ENCODE data around the gene TIMM10B.

Gene TIMM10B

GRCh38 chr11:6498544-6498943 is 17.2 kb downstream of the TIMM10B start:
- H3K4me1 ChIP-seq (ENCODE audit: control insufficient read depth, low read length) = no peaks in the 10 kb centered on the region
- H3K9me3 ChIP-seq (ENCODE audit: control insufficient read depth, insufficient read depth, low read length) = no peaks in the 10 kb centered on the region
- H3K4me2 ChIP-seq (ENCODE audit: low read length) = no peak overlapping the region
- H3K4me3 ChIP-seq (ENCODE audit: low read length) = no peak overlapping the region
- no peaks in the 10 kb centered on the region for H3F3A ChIP-seq (ENCODE audit: control insufficient read depth, insufficient read depth)
- TF ChIP-seq EZH2phosphoT487 (IDR thresholded peaks at IDR 0.05; ENCODE audit: borderline replicate concordance, low read length) (no peak), CTCF (IDR thresholded peaks at IDR 0.05; ENCODE audit: low read depth, low read length, poor library complexity, severe bottlenecking) (no peak)
- no peaks in the 10 kb centered on the region for H3K27me3 ChIP-seq (ENCODE audit: control insufficient read depth, low read length)
- peaks cover 20% of the 10 kb centered on the region for H3K36me3 ChIP-seq (ENCODE audit: control insufficient read depth, low read length)
- H3K27ac ChIP-seq (ENCODE audit: low read depth, low read length) = no peak overlapping the region
- no peaks in the 10 kb centered on the region for H3K9me2 ChIP-seq (replicated peaks; ENCODE audit: control insufficient read depth, low read length)
- no peaks in the 10 kb centered on the region for H3K79me2 ChIP-seq (ENCODE audit: control insufficient read depth, low read length)
- no peaks in the 10 kb centered on the region for H4K20me1 ChIP-seq (ENCODE audit: control insufficient read depth, insufficient read depth, low read depth, low read length)

GRCh38 chr11:6502382-6502781 is 21.1 kb downstream of the TIMM10B start:
- no peaks in the 10 kb centered on the region for H3K79me2 ChIP-seq (ENCODE audit: control insufficient read depth, low read length)
- no peaks in the 10 kb centered on the region for H3K9me2 ChIP-seq (replicated peaks; ENCODE audit: control insufficient read depth, low read length)
- TF ChIP-seq EZH2phosphoT487 (IDR thresholded peaks at IDR 0.05; ENCODE audit: borderline replicate concordance, low read length) = no peak
- TF ChIP-seq CTCF (IDR thresholded peaks at IDR 0.05; ENCODE audit: low read depth, low read length, poor library complexity, severe bottlenecking) = no peak
- no peak overlapping the region for H3K27ac ChIP-seq (ENCODE audit: low read depth, low read length)
- no peaks in the 10 kb centered on the region for H3K9me3 ChIP-seq (ENCODE audit: control insufficient read depth, insufficient read depth, low read length)
- H4K20me1 ChIP-seq (ENCODE audit: control insufficient read depth, insufficient read depth, low read depth, low read length) = no peaks in the 10 kb centered on the region; the same call in 1 of the 2 replicates
- peaks cover 25% of the 10 kb centered on the region for H3K36me3 ChIP-seq (ENCODE audit: control insufficient read depth, low read length)
- H3K27me3 ChIP-seq (ENCODE audit: control insufficient read depth, low read length) = no peaks in the 10 kb centered on the region
- H3K4me3 ChIP-seq (ENCODE audit: low read length) = no peak overlapping the region
- H3K4me2 ChIP-seq (ENCODE audit: low read length) = no peak overlapping the region
- no peaks in the 10 kb centered on the region for H3F3A ChIP-seq (ENCODE audit: control insufficient read depth, insufficient read depth)
- H3K4me1 ChIP-seq (ENCODE audit: control insufficient read depth, low read length) = no peaks in the 10 kb centered on the region

- Histone ChIP-seq H3K36me3 (ENCODE audit: control insufficient read depth, low read length) (peaks cover 20% of the 10 kb centered on the region), H3K27me3 (ENCODE audit: control insufficient read depth, low read length) (no peaks in the 10 kb centered on the region), H3K79me2 (ENCODE audit: control insufficient read depth, low read length) (no peaks in the 10 kb centered on the region), H3K9me2 (replicated peaks; ENCODE audit: control insufficient read depth, low read length) (no peaks in the 10 kb centered on the region), H3K4me1 (ENCODE audit: control insufficient read depth, low read length) (no peaks in the 10 kb centered on the region), H3K27ac (ENCODE audit: low read depth, low read length) (no peak overlapping the region), H4K20me1 (ENCODE audit: control insufficient read depth, insufficient read depth, low read depth, low read length) (no peaks in the 10 kb centered on the region; the same call in 1 of the 2 replicates), H3K4me2 (ENCODE audit: low read length) (no peak overlapping the region), H3K4me3 (ENCODE audit: low read length) (no peak overlapping the region), H3K9me3 (ENCODE audit: control insufficient read depth, insufficient read depth, low read length) (no peaks in the 10 kb centered on the region), H3F3A (ENCODE audit: control insufficient read depth, insufficient read depth) (no peaks in the 10 kb centered on the region)
- TF ChIP-seq EZH2phosphoT487 (IDR thresholded peaks at IDR 0.05; ENCODE audit: borderline replicate concordance, low read length) (no peak), CTCF (IDR thresholded peaks at IDR 0.05; ENCODE audit: low read depth, low read length, poor library complexity, severe bottlenecking) (no peak)
Measured at GRCh38 chr11:6504166-6504565, 22.9 kb downstream of the TIMM10B start.
